ENCODE data around the gene TRIO.

Gene TRIO

DNA sequence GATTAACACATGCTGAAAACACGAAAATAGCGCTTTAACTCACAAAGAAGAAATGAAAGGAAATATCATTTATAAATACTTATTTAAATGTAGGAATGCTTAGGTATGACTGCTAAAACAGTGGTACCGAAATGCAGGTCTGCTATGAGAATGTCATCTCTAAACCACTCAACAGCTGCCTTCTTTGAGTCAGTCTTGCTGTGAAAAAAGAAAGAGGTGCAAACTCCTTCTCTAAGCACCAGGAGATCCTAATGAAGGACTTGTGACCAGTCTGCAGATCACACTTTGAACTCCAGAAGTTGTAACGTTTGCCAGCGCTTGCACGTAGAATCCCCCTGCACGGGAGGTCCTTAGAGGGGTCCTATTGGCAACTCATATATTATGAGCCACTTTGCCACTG, 86.6 kb downstream of the TRIO start:
- H3K27me3 ChIP-seq (ENCODE audit: insufficient read depth, low read length, poor library complexity) = no peaks in the 10 kb centered on the region
- H3K36me3 ChIP-seq (ENCODE audit: insufficient read depth, low read length) = no peaks in the 10 kb centered on the region
- H3K9me3 ChIP-seq (ENCODE audit: insufficient read depth, low read length, severe bottlenecking) = no peaks in the 10 kb centered on the region
- no peak overlapping the region for H3K4me3 ChIP-seq (ENCODE audit: low read depth in 1 of 2, low read length in 2 of 2)
- no peak overlapping the region for H2AFZ ChIP-seq (ENCODE audit: low read depth, low read length)
- no peak for DNase-seq
- no peak overlapping the region for H3K9ac ChIP-seq (ENCODE audit: low read depth, low read length)
- no peak for TF ChIP-seq EZH2 (IDR thresholded peaks at IDR 0.05; ENCODE audit: borderline replicate concordance, low read depth, low read length, severe bottlenecking)
- TF ChIP-seq, protein P1, sequence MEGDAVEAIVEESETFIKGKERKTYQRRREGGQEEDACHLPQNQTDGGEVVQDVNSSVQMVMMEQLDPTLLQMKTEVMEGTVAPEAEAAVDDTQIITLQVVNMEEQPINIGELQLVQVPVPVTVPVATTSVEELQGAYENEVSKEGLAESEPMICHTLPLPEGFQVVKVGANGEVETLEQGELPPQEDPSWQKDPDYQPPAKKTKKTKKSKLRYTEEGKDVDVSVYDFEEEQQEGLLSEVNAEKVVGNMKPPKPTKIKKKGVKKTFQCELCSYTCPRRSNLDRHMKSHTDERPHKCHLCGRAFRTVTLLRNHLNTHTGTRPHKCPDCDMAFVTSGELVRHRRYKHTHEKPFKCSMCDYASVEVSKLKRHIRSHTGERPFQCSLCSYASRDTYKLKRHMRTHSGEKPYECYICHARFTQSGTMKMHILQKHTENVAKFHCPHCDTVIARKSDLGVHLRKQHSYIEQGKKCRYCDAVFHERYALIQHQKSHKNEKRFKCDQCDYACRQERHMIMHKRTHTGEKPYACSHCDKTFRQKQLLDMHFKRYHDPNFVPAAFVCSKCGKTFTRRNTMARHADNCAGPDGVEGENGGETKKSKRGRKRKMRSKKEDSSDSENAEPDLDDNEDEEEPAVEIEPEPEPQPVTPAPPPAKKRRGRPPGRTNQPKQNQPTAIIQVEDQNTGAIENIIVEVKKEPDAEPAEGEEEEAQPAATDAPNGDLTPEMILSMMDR (IDR thresholded peaks at IDR 0.05; ENCODE audit: borderline replicate concordance, extremely low read depth, low read length, poor library complexity, severe bottlenecking) = no peak
- no peaks in the 10 kb centered on the region for H4K20me1 ChIP-seq (ENCODE audit: insufficient read depth, low read length)
- H3K79me2 ChIP-seq (ENCODE audit: insufficient read depth, low read length) = no peaks in the 10 kb centered on the region
- ATAC-seq (ENCODE audit: insufficient read depth, low read depth) = no peak
- H3K27ac ChIP-seq (ENCODE audit: low read length) = no peak overlapping the region
- H3K4me2 ChIP-seq (ENCODE audit: insufficient read depth, low read length) = no peak overlapping the region
- H3K4me1 ChIP-seq (ENCODE audit: insufficient read depth, low read length) = no peaks in the 10 kb centered on the region

DNA sequence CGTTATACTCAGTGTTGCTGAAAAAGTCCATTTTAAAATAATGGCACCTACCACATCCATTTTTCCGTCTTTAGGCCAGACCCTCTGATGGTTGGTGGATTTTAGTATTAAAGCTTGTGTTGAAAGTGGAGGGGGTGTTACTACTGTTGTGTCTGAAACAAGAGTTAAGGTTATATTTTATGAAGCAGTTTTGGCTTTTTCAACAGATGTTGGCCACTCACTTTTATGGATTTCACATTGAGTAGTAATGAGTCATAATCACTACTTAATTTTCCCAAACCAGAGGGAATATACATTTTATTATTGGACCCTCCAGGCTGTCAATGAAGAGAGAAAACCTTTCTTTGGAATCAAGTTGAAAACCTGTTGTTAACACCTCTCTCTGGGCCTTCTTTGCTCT, 88.0 kb downstream of the TRIO start:
- no peak for DNase-seq
- H3K27me3 ChIP-seq (ENCODE audit: insufficient read depth, low read length, poor library complexity) = no peaks in the 10 kb centered on the region
- H3K4me1 ChIP-seq (ENCODE audit: insufficient read depth, low read length) = no peaks in the 10 kb centered on the region
- H2AFZ ChIP-seq (ENCODE audit: low read depth, low read length) = no peak overlapping the region
- H3K9me3 ChIP-seq (ENCODE audit: insufficient read depth, low read length, severe bottlenecking) = no peaks in the 10 kb centered on the region
- H3K9ac ChIP-seq (ENCODE audit: low read depth, low read length) = no peak overlapping the region
- H3K36me3 ChIP-seq (ENCODE audit: insufficient read depth, low read length) = no peaks in the 10 kb centered on the region
- no peak for ATAC-seq (ENCODE audit: insufficient read depth, low read depth)
- H3K79me2 ChIP-seq (ENCODE audit: insufficient read depth, low read length) = no peaks in the 10 kb centered on the region
- no peak overlapping the region for H3K27ac ChIP-seq (ENCODE audit: low read length)
- no peak overlapping the region for H3K4me2 ChIP-seq (ENCODE audit: insufficient read depth, low read length)
- no peak overlapping the region for H3K4me3 ChIP-seq (ENCODE audit: low read depth in 1 of 2, low read length in 2 of 2)
- no peaks in the 10 kb centered on the region for H4K20me1 ChIP-seq (ENCODE audit: insufficient read depth, low read length)
- TF ChIP-seq, protein P1 (IDR thresholded peaks at IDR 0.05; ENCODE audit: borderline replicate concordance, extremely low read depth, low read length, poor library complexity, severe bottlenecking) = no peak
- no peak for TF ChIP-seq EZH2 (IDR thresholded peaks at IDR 0.05; ENCODE audit: borderline replicate concordance, low read depth, low read length, severe bottlenecking)

DNA sequence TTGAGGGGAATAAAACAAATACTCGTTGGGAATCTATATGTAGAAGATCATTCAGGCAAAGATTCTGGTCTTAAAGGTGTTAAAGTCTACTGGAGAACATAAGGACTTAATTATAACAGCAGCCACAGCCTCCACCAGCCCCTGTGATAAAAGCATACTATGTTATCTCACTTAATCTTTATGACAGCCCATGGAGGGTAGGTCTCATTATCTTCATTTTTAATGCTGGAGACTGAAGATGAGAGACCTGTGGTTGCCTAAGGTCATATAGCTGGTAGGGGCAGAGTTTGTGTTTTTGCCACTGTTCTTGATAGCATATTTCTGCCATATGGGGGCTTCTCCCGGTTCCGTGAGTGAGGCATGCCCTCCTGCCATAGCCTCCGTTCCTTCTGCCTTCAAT, 88.7 kb downstream of the TRIO start:
- DNase-seq (no peak), ATAC-seq (ENCODE audit: insufficient read depth, low read depth) (no peak)
- H3K79me2 ChIP-seq (ENCODE audit: insufficient read depth, low read length) = no peaks in the 10 kb centered on the region
- no peak overlapping the region for H3K27ac ChIP-seq (ENCODE audit: low read length)
- no peaks in the 10 kb centered on the region for H3K27me3 ChIP-seq (ENCODE audit: insufficient read depth, low read length, poor library complexity)
- TF ChIP-seq, protein P1 (IDR thresholded peaks at IDR 0.05; ENCODE audit: borderline replicate concordance, extremely low read depth, low read length, poor library complexity, severe bottlenecking) = no peak
- no peak for TF ChIP-seq EZH2 (IDR thresholded peaks at IDR 0.05; ENCODE audit: borderline replicate concordance, low read depth, low read length, severe bottlenecking)
- no peak overlapping the region for H2AFZ ChIP-seq (ENCODE audit: low read depth, low read length)
- H4K20me1 ChIP-seq (ENCODE audit: insufficient read depth, low read length) = no peaks in the 10 kb centered on the region
- H3K4me3 ChIP-seq (ENCODE audit: low read depth in 1 of 2, low read length in 2 of 2) = no peak overlapping the region
- no peaks in the 10 kb centered on the region for H3K9me3 ChIP-seq (ENCODE audit: insufficient read depth, low read length, severe bottlenecking)
- no peak overlapping the region for H3K4me2 ChIP-seq (ENCODE audit: insufficient read depth, low read length)
- H3K4me1 ChIP-seq (ENCODE audit: insufficient read depth, low read length) = no peaks in the 10 kb centered on the region
- H3K36me3 ChIP-seq (ENCODE audit: insufficient read depth, low read length) = no peaks in the 10 kb centered on the region
- H3K9ac ChIP-seq (ENCODE audit: low read depth, low read length) = no peak overlapping the region

DNA sequence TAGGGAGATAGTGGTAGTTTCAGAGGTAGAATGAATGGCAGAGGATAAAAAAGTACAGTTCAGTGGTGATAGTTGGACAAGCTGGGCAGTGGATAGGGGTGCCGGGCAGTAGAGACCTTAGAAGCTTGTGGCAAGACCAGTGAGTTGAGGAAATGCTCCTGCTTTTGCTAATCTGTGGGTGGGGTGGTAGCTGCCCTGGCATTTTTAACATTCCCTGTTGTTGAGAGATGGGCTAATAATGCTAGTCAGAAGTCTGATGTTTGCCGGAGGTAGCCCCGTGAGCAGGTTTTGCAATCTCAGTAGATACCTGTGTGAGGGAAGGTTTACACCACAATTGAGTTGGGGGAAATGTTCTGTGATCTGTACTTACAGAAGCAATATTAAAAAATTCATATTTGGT, 91.1 kb downstream of the TRIO start:
- H3K4me3 ChIP-seq (ENCODE audit: low read depth in 1 of 2, low read length in 2 of 2) = no peak overlapping the region
- no peaks in the 10 kb centered on the region for H3K4me1 ChIP-seq (ENCODE audit: insufficient read depth, low read length)
- DNase-seq (no peak), ATAC-seq (ENCODE audit: insufficient read depth, low read depth) (no peak)
- TF ChIP-seq, protein P1 (IDR thresholded peaks at IDR 0.05; ENCODE audit: borderline replicate concordance, extremely low read depth, low read length, poor library complexity, severe bottlenecking) = no peak
- TF ChIP-seq EZH2 (IDR thresholded peaks at IDR 0.05; ENCODE audit: borderline replicate concordance, low read depth, low read length, severe bottlenecking) = no peak
- no peak overlapping the region for H3K9ac ChIP-seq (ENCODE audit: low read depth, low read length)
- H3K27me3 ChIP-seq (ENCODE audit: insufficient read depth, low read length, poor library complexity) = no peaks in the 10 kb centered on the region
- H3K9me3 ChIP-seq (ENCODE audit: insufficient read depth, low read length, severe bottlenecking) = no peaks in the 10 kb centered on the region
- H2AFZ ChIP-seq (ENCODE audit: low read depth, low read length) = no peak overlapping the region
- no peaks in the 10 kb centered on the region for H3K79me2 ChIP-seq (ENCODE audit: insufficient read depth, low read length)
- H4K20me1 ChIP-seq (ENCODE audit: insufficient read depth, low read length) = no peaks in the 10 kb centered on the region
- no peaks in the 10 kb centered on the region for H3K36me3 ChIP-seq (ENCODE audit: insufficient read depth, low read length)
- H3K27ac ChIP-seq (ENCODE audit: low read length) = no peak overlapping the region
- H3K4me2 ChIP-seq (ENCODE audit: insufficient read depth, low read length) = no peak overlapping the region
